Measurements from ENCODE around the gene LAPTM5.

LAPTM5 gene

DNA sequence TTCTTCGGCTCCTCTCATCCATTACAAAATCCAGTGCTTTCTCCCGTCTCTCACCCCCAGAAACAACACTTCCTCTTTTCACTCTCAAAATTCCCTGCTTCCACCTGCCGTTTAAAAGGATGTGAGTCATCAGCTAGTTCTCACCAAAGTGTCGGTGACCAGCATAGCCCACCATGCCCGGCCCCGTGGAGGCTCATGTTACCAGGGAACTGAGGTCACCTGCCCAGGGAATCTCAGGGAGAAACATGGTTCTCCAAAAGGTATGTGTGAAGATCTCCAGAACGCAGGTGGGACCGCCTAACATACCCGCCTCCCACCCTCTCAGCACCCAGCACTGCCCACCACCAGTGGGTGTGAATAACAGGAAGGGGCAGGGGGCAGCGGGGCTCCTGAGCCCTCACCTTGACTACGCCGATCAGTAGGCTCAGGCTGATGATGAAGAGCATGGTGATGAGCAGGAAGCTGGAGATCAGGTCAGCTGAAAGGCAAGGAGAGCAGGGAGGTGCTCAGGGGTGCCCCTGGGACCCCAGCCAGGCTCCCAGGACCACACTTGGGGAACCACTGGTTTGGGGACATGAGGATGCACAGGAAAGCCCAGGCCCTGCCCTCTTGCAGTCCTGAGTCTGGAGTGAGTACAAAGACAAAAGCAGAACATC, 16.2 kb downstream of the LAPTM5 start:
- DNase-seq: no peak

DNA sequence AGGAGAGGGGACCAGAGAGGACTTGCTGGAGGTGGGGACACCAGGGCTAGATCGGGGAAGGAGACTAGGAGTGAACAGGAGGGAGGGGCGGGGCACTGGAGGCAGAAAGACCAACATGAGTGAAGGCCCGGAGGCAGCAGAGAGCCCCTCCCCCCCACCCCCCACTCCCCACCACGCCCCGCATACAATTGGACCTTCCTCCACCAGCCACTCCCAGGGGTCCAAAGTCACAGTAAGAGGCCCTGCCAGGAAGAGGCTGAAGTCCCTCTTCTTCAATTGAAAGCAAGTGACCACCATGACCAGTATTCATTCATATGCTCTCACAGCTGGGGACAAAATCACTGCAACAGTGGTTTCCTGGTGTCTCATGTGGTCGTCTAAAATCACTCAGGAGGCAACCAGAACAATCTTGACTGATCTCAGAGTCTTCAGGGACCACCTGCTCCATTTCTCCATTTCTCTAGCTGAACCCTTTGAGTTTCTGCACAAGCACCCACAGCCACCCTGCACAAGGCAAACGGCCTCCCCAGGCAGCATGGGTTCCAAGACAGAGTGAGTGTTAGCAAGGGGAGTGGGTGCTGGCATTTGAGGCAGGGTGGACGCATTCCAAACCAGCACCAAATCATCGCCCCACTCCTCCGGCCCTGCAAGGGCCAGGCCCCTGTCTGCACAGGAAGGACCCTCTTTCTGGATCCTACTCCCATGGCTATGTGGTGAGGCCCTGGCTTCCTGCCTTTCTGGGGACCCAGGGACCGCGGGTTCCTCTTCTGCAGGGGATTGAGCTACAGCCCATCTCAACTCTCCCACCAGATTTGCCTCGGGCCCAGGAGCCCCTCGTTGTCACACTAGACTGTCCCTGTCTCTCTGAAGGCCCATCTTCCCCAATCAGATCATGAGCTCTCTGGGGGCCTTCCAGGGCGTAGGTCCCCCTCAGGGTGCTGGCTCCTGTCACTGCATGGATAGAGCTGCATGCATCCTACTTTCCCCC, 17.0 kb downstream of the LAPTM5 start:
- DNase-seq: no peak

DNA sequence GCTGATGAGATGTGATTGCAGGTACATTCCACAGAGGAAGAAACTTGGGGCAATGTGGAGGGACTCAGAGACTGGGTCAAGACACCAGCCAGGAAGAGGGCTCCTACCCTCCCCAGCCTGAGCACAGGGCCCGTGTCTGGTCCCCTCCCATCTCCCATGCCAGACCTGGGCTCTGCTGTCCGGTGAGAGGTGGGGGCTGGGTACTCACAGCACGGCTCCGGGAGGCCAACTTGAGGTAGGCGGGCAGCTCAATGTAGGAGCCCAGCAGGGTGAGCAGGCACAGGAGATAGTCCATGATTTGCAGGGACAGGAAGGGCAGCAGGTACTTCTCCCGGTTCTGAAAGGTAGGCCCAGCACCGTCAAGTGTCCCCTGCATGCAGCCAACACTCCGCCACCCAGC, 18.0 kb downstream of the LAPTM5 start:
- no peak for DNase-seq

DNA sequence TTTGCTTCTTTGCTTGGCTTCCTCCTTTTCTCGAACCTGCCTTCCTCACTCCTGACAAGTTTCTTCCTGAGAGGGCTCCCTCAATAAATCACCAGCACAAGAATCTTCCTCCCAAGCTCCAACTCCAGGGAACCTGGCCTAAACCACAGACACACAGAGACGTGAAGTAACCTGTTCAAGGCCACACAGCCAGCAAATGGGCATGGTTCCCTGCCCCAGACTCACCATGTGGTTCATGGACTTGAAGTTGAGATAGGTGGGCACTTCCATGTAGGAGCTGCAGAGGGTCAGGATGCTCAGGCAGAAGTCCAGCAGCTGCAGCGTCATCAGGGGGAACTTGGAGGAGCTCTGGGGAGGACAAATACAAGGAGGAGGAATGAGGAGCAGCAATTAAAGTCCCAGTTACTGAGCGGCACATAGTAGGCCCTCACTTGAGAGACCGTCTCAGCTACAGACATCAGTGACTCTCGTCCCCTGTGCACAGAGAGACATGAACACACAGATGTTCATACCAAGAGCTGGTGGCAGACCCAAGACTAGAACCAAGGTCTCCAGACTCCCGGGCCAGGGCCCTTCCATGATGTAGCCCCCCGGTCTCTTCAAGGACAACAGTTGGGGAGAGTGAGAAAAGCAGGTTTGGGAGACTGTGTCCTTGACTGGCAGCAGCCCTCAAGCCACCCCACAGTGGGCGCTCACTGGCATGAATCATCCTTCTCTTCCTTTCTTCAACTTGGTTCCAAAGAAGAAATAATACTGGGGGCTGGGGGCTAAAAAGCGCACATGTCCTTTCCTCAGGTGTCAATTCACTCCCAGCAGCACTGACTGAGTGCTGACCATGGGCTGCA, 18.6 kb downstream of the LAPTM5 start:
- DNase-seq: no peak

DNA sequence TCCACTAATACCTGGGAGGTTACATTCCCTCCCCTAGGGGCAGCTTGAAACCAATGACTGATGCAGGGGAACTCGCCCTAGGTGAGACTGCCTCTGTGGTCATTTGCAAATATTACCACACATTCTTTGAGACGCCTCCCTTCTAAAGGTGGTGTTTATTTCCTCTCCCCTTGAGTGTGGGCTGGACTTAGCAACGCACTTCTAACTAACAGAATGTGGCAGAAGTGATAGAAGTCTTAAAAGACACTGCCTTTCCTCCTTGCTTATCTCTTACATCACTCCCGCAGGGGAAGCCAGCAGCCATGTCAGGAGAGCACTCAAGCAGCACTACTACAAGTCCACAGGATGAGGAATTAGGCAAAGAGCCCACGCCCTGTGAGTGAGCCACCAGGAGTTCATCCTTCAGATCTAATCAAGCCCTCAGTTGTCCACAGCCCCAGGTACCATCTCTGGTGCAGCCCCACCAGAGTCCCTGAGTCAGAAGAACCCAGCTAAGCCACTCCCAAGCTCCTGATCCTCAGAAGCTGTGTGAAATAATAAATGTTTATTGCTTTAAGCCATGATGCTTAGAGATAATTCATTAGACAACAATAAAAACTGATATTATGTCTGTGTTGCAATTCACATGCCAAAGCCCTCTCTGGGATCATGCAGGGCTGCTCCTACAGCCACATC, 19.4 kb downstream of the LAPTM5 start:
- no peak for DNase-seq

DNA sequence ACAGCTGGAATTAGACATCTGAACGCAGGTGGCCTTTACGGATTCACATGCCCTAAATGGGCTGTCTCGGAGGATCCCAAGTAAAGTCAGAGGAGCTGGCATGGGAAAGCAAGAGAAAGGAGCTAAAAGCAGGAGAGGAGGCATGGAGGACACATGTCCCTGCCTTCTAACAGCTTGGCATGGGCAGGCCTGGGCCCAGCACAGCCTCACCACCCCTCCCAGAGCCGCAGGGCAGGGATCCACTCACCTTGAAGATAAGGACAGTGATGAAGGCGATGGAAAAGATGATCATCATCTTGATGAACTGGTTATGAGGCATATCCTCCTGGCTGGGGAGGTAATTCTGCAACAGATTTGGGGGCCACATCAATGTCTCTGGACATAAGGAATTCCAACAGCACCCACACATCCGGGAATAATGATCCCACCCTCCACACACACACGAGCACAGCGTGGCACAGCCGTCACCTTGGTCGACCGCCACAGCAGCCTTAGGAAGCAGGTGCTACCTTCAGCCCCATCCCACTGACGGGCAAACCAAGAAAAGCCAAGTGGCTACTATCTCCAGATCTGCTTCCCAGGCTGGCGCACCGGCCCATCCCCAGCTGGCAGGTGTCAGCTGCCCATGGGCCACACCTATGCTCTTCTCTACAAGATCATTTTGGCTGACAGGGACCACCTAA, 20.1 kb downstream of the LAPTM5 start:
- no peak for DNase-seq

DNA sequence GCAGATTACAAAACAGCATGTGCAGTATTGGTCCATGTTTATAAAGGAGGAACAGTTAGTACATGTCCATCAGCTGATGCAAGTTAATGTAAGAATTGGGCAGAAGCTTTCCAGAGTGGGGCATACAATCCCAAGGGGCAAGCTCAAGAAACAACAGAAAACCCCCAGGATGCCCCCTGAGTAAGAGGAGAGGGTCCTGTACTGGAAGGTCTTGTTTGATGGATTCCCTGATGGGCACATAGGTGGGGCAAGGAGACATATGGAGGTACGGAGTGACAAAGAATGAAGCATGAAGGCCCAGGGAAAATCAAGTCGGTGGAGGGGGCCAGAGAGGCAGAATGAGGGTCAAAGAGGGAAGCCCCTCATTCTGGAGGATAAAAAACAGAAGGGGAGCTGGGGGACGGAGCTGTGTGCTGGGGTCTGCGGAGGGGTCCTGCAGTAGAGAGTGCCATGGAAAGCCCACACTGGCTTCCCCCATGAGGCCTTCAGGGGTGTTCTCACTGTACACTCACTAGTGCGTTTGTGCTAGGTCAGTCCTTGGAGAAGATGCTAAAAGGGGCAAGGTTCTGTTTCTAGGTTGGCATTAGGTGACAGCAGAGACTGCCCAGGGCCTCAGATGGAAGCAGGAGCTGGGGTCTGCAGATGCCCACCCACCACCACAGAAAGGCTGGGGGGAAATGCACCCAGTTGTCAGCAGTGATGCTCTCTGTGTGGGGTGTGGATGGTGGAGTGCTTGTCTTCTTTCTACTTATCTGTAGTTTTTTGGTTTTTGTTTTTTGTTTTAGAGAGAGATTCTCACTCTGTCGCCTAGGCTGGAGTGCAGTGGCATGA, 21.7 kb downstream of the LAPTM5 start:
- no peak for DNase-seq

DNA sequence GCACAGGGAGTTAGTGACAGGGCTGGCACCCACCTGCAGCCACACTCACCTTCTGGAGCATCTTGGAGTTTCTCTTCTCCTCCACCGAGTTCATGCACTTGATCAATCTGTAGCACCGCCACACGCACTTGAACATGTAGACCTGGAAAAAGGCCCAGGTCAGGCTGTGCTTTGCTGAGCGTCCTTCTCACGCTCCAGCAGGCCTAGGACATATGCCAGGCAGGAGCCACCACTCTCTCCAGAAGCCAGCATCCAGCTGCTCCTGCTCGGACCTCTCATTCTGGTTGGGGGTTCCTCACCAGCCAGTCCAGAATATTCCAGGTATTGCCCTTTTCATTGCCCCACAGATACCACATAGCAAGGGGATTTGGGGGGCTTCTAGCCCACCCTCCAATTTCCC, 22.4 kb downstream of the LAPTM5 start:
- no peak for DNase-seq

DNA sequence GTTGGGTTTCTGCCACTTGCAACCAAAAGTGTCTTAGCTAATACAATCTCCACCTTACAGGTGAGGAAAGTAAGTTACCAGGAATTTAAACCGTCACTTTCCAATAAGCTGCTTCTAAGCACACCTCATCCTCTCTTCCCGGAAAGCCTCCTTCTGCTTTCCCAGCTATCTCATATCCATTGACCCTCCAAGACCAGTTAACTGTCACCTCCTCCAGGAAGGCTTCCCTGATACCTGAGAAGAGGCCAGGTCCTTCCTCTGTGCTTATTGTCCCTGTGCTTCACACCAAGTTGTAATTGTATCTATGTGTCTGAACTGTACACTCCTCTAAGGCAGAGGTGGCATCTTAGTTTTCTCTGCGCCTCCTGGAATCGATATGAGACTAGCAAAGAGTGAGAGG, 23.0 kb downstream of the LAPTM5 start:
- no peak for DNase-seq

DNA sequence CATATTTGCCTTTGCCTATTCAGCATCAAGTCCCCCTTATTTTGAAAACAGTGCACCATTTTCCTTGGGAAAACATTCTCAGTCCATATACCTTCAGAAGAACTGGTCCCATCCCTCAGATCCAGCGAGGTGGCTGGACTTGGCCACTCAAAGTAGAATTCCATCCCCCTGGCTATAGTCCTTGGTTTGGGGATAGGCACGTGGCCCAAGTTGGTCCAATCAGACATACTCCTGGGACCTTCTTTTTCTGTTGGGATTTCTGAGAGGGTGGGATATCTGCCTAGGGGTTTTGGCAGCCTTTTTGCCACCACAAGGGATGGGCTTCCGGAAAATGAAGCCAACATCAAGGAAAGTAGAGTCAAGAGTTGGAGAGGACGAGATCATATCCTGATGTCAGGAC, 23.5 kb downstream of the LAPTM5 start:
- no peak for DNase-seq

DNA sequence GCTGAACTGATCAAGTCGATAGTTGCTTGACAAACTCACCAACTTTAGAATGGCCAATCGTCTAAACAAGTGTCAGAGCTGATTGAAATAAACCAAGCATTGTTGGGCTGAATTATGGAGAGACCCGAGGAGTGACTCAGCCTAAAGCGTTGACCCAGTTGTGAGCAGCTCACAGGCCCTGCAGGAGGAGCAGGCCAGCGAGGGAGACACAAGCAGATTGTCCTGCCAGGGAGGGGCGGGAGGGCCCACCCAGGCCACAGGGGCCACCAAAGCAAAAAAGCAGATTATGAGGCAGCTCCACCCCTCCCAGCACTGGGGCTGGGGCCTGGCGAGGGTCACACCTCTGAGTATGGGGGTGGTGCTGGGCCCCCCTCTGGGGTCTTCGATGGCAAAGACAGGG, 24.1 kb downstream of the LAPTM5 start:
- DNase-seq: no peak

DNA sequence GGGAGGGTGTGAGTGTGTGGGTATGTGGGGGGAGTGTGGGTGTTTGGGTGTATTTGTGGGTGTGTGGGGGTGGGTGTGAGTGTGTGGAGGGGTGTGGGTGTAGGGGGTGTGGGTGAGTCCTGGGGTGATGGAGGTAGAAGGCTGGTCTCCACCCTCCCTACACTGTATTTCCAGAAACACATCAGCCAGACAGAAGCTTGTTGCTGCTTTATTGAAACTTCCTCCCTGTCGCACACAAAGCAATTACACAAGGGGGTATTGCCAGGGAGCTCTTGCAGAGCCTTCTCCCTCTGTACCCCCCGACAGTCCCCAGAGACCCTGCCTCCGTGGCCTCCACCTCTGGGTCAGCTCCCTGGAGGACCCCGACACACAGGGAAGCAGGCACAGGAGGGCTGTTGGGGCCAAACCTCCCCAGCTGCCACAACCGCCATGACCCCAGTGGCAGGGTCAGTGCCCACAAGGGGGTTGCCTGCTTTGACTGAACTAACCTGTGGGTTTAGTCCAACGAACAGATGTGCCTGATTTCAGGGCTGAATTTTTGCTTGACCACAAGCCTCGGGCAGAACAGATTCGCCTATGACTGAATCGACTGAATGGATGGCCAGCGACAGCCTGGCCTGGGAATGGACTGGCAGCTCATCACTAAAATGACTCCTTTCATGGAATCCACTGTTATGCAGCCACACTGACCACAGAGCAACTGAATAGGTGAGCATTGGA, 25.1 kb downstream of the LAPTM5 start:
- no peak for DNase-seq

DNA sequence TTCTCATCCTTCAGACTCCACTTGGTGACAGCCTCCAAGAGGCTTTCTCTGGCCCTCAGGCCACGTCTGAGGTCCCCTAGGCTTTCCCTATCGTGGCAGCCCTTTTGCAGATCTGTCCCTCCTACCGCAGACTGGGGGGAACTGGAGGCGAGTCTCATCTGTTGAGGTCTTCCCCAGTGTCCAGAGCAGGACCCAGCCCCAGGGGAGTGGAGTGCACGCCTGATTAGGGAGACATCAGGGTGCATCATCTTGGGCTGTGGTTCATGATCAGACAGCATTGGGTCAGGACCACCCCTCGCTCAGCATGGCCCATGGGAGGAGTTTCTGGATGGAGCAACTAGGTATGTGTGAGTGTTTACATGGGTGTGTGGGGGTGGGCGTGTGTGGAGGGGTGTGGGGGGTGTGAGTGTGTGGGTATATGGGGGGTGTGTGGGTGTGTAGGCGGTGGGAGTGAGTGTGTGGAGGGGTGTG, 25.7 kb downstream of the LAPTM5 start:
- DNase-seq: no peak

DNA sequence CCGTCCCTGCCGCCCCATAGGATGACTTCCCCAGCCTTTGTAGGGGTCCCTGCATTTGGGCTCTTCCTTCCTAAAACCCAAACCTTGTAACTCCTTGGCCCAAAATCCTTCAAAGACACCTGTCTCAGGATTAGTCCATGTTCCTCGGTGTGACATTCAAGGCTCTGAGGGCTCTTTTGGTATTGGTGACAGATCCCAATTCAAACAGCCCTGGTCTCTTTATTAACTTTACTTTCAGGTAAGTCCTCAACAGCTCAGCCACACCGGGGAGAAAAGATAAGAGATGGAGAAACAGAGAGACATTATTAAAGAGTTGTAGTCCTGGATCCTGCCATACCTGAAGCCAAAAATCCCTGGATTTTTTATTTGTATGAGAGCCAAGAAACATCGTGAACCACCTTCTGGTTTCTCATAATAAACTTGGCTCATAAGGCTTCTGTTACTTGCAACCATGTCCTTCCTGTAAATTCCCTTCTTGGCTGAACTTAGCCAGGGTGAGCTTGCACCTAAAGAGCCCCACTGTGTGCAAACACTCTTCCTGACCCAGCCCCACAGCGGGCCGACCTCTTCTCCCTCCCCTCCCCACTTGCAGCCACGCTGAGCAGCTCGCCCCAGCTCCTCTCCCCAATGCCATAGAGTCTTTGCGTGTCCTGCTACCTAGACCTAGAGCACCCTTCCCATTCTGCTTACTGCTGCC, 26.3 kb downstream of the LAPTM5 start:
- DNase-seq: no peak

DNA sequence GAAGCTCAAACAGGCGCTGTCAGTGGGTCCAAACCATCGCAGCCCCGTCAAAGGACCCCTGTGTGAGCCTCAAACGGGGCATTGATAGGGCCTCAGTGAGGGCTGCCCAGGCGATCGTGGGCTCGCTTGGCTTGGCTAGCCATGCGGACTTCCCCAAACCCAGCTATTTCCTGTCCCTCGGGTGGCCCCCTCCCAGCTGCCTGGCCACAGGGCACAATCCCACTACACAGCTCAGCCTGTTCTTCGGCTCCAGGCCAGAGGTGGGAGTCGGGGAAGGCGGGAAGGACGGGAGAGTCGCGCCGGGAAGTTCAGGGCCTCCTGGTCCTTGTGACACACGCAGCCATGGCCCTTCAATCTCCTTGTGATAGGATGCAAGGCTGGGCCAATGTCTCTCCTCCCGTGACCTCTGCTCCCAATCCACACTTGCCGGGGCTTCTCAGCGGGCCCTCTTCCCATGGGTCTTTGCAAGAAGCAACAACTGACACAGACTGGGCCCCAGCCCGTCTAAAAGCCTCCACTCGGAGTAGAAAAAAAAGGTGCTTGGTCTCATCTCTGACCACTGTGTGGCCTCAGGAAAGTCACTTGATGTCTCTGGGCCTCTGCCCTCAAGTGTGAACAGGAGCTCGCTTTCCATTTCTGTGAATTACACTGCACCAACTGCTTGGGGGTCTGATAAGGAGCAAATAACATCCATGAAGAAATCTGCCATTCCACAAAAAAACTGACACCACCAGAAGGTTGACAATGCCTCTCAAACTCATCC, 27.0 kb downstream of the LAPTM5 start:
- DNase-seq: no peak

DNA sequence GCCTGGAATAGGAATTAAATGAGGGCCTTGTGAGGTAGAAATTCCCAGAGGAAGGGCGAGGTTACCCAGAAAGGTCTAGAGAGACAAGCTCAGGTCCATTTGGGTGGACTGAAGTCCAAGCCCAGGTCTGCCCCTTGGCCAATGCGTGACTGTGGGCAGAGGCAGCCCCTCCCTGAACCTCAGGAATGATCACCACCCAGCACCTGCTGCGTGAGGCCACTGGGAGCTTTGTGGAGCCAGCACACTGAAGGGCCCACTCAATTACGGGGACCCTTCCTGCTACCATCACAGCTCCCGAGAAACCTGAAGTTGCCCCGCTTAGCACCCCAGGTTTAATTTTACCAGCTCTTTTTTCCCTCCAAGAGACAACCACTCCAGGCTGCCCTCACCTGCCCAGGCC, 27.7 kb downstream of the LAPTM5 start:
- DNase-seq: no peak

- DNase-seq: no peak
Measured at GRCh38 chr1:30728832-30729638, 28.5 kb downstream of the LAPTM5 start.

DNA sequence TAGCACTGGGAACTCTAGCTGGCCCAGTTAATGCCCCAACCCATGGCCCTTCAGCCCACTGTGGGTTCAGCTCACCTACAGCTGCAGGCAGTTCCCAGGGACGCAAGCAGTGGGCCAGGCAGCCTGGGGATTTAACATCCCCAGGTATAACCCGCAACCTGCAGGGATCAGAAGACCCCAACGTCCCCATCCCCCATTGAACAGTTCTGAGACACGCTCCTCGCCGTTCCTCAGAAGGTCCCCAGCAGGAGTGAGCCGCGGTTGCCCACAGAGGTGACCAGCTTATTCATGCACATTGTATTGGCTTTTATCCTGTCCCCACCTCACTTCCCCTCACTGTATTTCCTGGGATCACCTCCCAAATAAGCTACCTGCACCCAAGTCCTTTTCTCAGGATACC, 29.2 kb downstream of the LAPTM5 start:
- DNase-seq: no peak
